ENCODE measurements around the gene PAX5. TPM values are rescaled to one million over a fixed set of nuclear protein-coding genes. Genes with fewer than 3 reads are reported as not detected.
A peak's percentile ranks its signal among the peaks of the same experiment; 100 is the strongest.

PAX5 gene
- total RNA-seq, 1 donor from 2014 or later, result 24.3 TPM

GRCh38 chr9:37042421-37042820, 8.4 kb upstream of the PAX5 start:
- Mint-ChIP-seq H3K4me3 (ENCODE audit: unreplicated experiment) (no peak overlapping the region), H3K4me1 (ENCODE audit: low read depth, unreplicated experiment) (peaks cover 18% of the 10 kb centered on the region), H3K36me3 (ENCODE audit: unreplicated experiment) (no peaks in the 10 kb centered on the region), H3K27me3 (ENCODE audit: unreplicated experiment) (peaks cover 10% of the 10 kb centered on the region), H3K27ac (ENCODE audit: unreplicated experiment) (no peak overlapping the region), H3K9me3 (ENCODE audit: unreplicated experiment) (peaks cover 8% of the 10 kb centered on the region)
- no peak for DNase-seq
- TF ChIP-seq, protein P1, sequence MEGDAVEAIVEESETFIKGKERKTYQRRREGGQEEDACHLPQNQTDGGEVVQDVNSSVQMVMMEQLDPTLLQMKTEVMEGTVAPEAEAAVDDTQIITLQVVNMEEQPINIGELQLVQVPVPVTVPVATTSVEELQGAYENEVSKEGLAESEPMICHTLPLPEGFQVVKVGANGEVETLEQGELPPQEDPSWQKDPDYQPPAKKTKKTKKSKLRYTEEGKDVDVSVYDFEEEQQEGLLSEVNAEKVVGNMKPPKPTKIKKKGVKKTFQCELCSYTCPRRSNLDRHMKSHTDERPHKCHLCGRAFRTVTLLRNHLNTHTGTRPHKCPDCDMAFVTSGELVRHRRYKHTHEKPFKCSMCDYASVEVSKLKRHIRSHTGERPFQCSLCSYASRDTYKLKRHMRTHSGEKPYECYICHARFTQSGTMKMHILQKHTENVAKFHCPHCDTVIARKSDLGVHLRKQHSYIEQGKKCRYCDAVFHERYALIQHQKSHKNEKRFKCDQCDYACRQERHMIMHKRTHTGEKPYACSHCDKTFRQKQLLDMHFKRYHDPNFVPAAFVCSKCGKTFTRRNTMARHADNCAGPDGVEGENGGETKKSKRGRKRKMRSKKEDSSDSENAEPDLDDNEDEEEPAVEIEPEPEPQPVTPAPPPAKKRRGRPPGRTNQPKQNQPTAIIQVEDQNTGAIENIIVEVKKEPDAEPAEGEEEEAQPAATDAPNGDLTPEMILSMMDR (IDR thresholded peaks at IDR 0.05; ENCODE audit: partially characterized antibody, unreplicated experiment), result no peak

DNA sequence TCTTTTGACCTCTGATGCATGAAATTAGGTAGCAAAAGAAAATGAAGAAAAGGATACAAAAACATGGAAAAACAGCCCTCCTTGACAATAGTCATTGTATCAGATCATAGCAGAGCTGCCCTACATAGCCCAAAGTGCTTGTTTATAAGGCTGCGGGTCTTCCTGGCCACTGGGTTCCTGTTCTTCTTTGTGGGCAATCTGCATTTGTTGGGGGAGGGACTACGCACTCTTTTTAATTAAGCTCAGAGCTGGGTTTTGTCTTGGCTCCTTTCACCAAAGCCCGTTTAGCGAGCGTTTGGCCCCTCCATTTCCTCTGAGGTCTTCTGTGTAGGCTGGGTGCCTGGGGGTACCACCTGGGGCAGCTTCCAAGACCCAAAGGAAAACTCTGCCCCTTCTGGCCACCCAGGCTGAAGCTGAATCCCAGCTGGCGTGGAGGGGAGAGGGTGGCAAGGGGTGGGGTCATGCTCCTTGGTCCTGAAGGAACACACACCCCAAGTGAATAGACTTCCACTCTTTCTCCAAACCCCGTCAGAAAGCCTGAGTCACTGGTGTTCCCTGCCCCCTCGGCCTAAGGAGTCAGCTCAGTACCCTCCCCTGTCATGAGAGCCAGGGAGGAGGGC, 6.5 kb upstream of the PAX5 start:
- H3K27me3 Mint-ChIP-seq (ENCODE audit: unreplicated experiment), result peaks cover 19% of the 10 kb centered on the region
- no peak overlapping the region for H3K27ac Mint-ChIP-seq (ENCODE audit: unreplicated experiment)
- peaks cover 5% of the 10 kb centered on the region for H3K36me3 Mint-ChIP-seq (ENCODE audit: unreplicated experiment)
- H3K4me1 Mint-ChIP-seq (ENCODE audit: low read depth, unreplicated experiment), result peaks cover 22% of the 10 kb centered on the region
- TF ChIP-seq, protein P1 (IDR thresholded peaks at IDR 0.05; ENCODE audit: partially characterized antibody, unreplicated experiment), result no peak
- no peak for DNase-seq
- H3K9me3 Mint-ChIP-seq (ENCODE audit: unreplicated experiment), result peaks cover 14% of the 10 kb centered on the region
- H3K4me3 Mint-ChIP-seq (ENCODE audit: unreplicated experiment), result no peak overlapping the region

DNA sequence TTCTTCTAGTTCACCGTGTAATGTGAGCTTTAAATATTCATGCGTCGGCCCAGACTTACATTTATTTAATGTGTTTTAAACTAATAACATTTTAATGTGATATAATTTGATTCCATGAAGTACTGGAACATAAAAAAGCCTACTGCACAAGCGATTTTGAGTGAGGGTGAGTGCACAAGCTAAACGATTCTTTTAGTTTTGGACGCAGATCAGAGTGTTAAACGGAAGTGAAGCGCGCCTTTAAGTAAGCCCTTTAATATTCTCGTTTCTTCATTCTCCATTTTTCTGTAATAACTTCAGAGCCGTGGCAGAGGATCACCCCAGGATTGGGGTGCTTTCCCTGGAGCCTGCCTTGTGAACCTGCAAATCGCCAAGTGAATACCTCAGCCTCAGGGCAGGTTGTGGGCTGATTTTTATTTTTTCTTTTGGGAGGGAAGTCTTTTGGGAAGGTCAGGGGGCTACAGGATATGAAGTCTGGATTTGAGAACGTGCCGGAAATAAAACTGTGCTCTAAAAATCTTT, 4.9 kb upstream of the PAX5 start:
- Mint-ChIP-seq H3K27ac (ENCODE audit: unreplicated experiment) (no peak overlapping the region), H3K4me1 (ENCODE audit: low read depth, unreplicated experiment) (peaks cover 14% of the 10 kb centered on the region), H3K9me3 (ENCODE audit: unreplicated experiment) (peaks cover 13% of the 10 kb centered on the region), H3K27me3 (ENCODE audit: unreplicated experiment) (peaks cover 15% of the 10 kb centered on the region), H3K36me3 (ENCODE audit: unreplicated experiment) (peaks cover 5% of the 10 kb centered on the region), H3K4me3 (ENCODE audit: unreplicated experiment) (no peak overlapping the region)
- TF ChIP-seq, protein P1 (IDR thresholded peaks at IDR 0.05; ENCODE audit: partially characterized antibody, unreplicated experiment), result no peak
- DNase-seq, result no peak

DNA sequence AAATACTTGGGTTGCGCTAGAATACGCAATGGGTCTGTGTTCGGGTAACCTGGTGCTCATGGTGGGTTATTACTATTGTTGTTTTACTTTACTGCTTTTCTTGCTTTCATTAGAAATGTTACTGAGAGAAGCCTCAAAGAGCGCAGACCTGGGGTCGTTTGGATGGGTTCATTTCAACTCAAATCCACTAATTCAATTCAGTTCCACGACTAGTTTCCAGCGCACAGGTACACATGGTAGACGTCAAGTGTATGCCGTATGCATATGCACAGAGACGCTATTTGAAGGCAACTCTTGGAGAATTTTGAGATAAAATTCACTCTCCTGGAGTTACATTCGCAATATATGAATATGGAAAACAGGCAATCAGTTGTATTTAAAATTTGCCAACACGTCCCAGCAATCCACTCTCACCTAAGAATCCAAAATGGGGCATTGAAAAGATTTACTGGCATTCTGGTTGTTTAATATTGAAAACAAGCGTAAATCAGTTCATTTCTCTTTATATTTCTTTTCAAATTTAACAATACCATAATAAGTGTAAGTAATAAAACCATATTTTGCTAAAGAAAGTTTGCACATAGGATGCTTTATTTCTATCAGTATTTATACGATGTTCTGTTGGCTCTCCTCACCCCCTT, 4.4 kb upstream of the PAX5 start:
- Mint-ChIP-seq H3K27ac (ENCODE audit: unreplicated experiment) (peak overlapping the region; percentile 29), H3K9me3 (ENCODE audit: unreplicated experiment) (peaks cover 12% of the 10 kb centered on the region), H3K4me3 (ENCODE audit: unreplicated experiment) (peak overlapping the region; percentile 69), H3K36me3 (ENCODE audit: unreplicated experiment) (peaks cover 5% of the 10 kb centered on the region), H3K27me3 (ENCODE audit: unreplicated experiment) (peaks cover 16% of the 10 kb centered on the region), H3K4me1 (ENCODE audit: low read depth, unreplicated experiment) (peaks cover 14% of the 10 kb centered on the region)
- DNase-seq, result no peak
- TF ChIP-seq, protein P1 (IDR thresholded peaks at IDR 0.05; ENCODE audit: partially characterized antibody, unreplicated experiment), result no peak
